SK-N-SH treated with all-trans-retinoic acid at 6 μM for 48 hours (cell line): Measurements from ENCODE around the gene SURF1.

Experiments used
- ARNTL ChIP-seq: fragments of 450-650 bp; formaldehyde crosslinking; IDR thresholded peaks from 2 replicates; pipeline ENCODE4 v1.5.0; 2020; ENCODE audit warnings: low read depth, mild to moderate bottlenecking, moderate library complexity, borderline replicate concordance
- RARB ChIP-seq: fragments of 250-450 bp; sonication (Bioruptor Pico); IDR thresholded peaks from 2 replicates; pipeline ENCODE4 v1.8.0; 2021; ENCODE audit warnings: mild to moderate bottlenecking, moderate library complexity
- SNAI2 ChIP-seq: fragments of 250-450 bp; sonication (Bioruptor Pico); IDR thresholded peaks from 2 replicates; pipeline ENCODE4 v1.5.0; 2020; ENCODE audit warnings: mild to moderate bottlenecking, moderate library complexity
- TOX ChIP-seq: fragments of 250-450 bp; sonication (Bioruptor Pico); IDR thresholded peaks from 2 replicates; pipeline ENCODE4 v1.8.0; 2021; ENCODE audit warnings: mild to moderate bottlenecking, moderate library complexity, borderline replicate concordance
- ZFP30 ChIP-seq: fragments of 450-650 bp; formaldehyde crosslinking; IDR thresholded peaks from 2 replicates; pipeline ENCODE4 v1.5.0; 2022; ENCODE audit warnings: mild to moderate bottlenecking, moderate library complexity
- TF ChIP-seq, protein P1 (sequence below): fragments of 250-450 bp; sonication (Bioruptor Pico); IDR thresholded peaks from 2 replicates; pipeline ENCODE4 v1.8.0; 2021; ENCODE audit warnings: low read depth, mild to moderate bottlenecking, moderate library complexity, borderline replicate concordance
- TF ChIP-seq, protein P2 (sequence below): fragments of 250-450 bp; sonication (Bioruptor Pico); IDR thresholded peaks from 2 replicates; pipeline ENCODE4 v1.8.0; 2020; ENCODE audit warnings: mild to moderate bottlenecking, moderate library complexity, borderline replicate concordance

DNA sequence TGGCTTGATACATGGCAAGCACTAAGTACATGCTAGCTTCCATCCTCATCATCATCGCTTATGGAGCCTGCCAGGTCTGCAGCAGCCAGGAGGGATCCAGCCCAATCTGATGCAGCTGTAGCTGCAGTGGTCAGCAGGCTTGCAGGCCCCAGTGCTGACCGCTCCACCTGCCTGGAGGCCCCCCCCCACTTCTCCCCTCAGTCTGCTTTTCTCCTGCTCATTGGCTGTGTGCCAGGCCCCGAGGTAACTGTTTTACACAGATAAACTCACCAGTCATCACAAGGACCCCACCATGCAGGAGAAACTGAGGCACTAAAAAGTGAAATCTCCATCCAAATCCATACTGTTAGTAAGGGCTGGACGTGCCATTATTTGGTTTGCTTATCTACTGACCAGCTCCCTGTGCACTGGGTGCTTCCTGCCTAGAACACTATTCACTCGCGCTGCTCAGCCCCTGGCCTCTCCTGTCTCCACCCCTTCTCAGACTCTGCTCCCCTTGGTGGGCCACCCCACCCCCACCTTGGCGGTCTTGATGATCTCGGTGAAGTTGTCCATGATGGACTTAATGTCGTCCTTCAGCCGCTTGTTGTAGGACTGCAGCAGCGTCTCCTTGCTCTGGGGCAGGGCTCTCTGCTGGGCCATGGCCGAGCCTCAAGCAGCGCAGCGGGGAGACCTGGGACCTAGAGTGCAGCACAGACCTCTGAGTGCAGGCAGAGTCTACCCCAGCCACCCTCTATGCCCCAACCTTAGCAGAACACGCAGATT lies 10.1 kb downstream of the SURF1 start:
- TF ChIP-seq TOX, result no peak
- no peak for TF ChIP-seq ZFP30
- no peak for TF ChIP-seq ARNTL (CRISPR knock-in tag)
- no peak for TF ChIP-seq SNAI2 (CRISPR knock-in tag)
- TF ChIP-seq, protein P1, sequence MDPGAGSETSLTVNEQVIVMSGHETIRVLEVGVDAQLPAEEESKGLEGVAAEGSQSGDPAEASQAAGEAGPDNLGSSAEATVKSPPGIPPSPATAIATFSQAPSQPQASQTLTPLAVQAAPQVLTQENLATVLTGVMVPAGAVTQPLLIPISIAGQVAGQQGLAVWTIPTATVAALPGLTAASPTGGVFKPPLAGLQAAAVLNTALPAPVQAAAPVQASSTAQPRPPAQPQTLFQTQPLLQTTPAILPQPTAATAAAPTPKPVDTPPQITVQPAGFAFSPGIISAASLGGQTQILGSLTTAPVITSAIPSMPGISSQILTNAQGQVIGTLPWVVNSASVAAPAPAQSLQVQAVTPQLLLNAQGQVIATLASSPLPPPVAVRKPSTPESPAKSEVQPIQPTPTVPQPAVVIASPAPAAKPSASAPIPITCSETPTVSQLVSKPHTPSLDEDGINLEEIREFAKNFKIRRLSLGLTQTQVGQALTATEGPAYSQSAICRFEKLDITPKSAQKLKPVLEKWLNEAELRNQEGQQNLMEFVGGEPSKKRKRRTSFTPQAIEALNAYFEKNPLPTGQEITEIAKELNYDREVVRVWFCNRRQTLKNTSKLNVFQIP (CRISPR knock-in tag), result no peak
- TF ChIP-seq, protein P2, sequence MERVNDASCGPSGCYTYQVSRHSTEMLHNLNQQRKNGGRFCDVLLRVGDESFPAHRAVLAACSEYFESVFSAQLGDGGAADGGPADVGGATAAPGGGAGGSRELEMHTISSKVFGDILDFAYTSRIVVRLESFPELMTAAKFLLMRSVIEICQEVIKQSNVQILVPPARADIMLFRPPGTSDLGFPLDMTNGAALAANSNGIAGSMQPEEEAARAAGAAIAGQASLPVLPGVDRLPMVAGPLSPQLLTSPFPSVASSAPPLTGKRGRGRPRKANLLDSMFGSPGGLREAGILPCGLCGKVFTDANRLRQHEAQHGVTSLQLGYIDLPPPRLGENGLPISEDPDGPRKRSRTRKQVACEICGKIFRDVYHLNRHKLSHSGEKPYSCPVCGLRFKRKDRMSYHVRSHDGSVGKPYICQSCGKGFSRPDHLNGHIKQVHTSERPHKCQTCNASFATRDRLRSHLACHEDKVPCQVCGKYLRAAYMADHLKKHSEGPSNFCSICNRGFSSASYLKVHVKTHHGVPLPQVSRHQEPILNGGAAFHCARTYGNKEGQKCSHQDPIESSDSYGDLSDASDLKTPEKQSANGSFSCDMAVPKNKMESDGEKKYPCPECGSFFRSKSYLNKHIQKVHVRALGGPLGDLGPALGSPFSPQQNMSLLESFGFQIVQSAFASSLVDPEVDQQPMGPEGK (CRISPR knock-in tag), result no peak
- TF ChIP-seq RARB, result no peak
